CD4-positive, CD25-positive, alpha-beta regulatory T cell (primary cell): Measurements from ENCODE around the gene ADAMTSL3. TPM values are rescaled to one million over a fixed set of nuclear protein-coding genes. Genes with fewer than 3 reads are reported as not detected.

Experiments used
- ATAC-seq, 2 donors: fragments of 150-1000 bp; cut with Tn5 transposase; one replicate each; pipeline ENCODE4 v1.10.0; 2021; ENCODE audit warnings: low read depth in 2 of 2, moderate number of reproducible peaks in 2 of 2, moderate library complexity in 1 of 2
- DNase-seq, 3 donors: peaks; one replicate each; pipeline versions ENCODE4 v3.0.0 to v3.0.0-alpha.2; 2012 to 2022; ENCODE audit warnings: mixed read lengths in 1 of 3
- H3K27ac ChIP-seq: one replicate; pipeline ENCODE4 v1.7.0; 2013; ENCODE audit warnings: mild to moderate bottlenecking, low read length; ENCODE audit not compliant: insufficient read depth, poor library complexity, severe bottlenecking
- H3K27me3 ChIP-seq: one replicate; pipeline ENCODE4 v1.7.0; 2013; ENCODE audit warnings: low read length; ENCODE audit not compliant: control insufficient read depth, insufficient read depth
- H3K36me3 ChIP-seq: one replicate; pipeline ENCODE4 v1.7.0; 2013; ENCODE audit warnings: mild to moderate bottlenecking, low read length, moderate library complexity; ENCODE audit not compliant: control insufficient read depth, insufficient read depth
- H3K4me1 ChIP-seq: 2 replicates; pipeline ENCODE4 v1.7.0; 2013; ENCODE audit warnings: mild to moderate bottlenecking, low read length; ENCODE audit not compliant: insufficient read depth, control insufficient read depth, poor library complexity, severe bottlenecking
- H3K4me3 ChIP-seq: one replicate; pipeline ENCODE4 v1.7.0; 2013; ENCODE audit warnings: low read depth, mild to moderate bottlenecking, low read length, moderate library complexity
- H3K9me3 ChIP-seq, 2 experiments: 1 replicate in 1 of 2; 2 replicates in 1 of 2; pipeline ENCODE4 v1.7.0; 2013; ENCODE audit warnings: low read length in 2 of 2, mild to moderate bottlenecking in 1 of 2, moderate library complexity in 1 of 2; ENCODE audit not compliant: control insufficient read depth in 2 of 2
- H3K27ac Mint-ChIP-seq, 3 donors: one replicate each; pipeline ENCODE4 v1.8.0; 2020 to 2022; ENCODE audit warnings: mild to moderate bottlenecking in 3 of 3, mixed read lengths in 3 of 3, moderate library complexity in 2 of 3
- H3K27me3 Mint-ChIP-seq: one replicate; pipeline ENCODE4 v1.8.0; 2022; ENCODE audit warnings: mild to moderate bottlenecking, mixed read lengths
- H3K36me3 Mint-ChIP-seq: one replicate; pipeline ENCODE4 v1.8.0; 2020; ENCODE audit warnings: mixed read lengths
- H3K4me1 Mint-ChIP-seq, 4 donors: one replicate each; pipeline ENCODE4 v1.8.0; 2020 to 2022; ENCODE audit warnings: mixed read lengths in 4 of 4, mild to moderate bottlenecking in 1 of 4
- H3K4me3 Mint-ChIP-seq, 4 donors: one replicate each; pipeline ENCODE4 v1.8.0; 2020 to 2022; ENCODE audit warnings: mild to moderate bottlenecking in 4 of 4, mixed read lengths in 4 of 4, moderate library complexity in 3 of 4
- H3K9me3 Mint-ChIP-seq, 7 donors: one replicate each; pipeline ENCODE4 v1.8.0; 2020 to 2022; ENCODE audit warnings: mixed read lengths in 7 of 7, mild to moderate bottlenecking in 3 of 7, moderate library complexity in 2 of 7
- polyA plus RNA-seq, 4 donors: library from polyadenylated mRNA; unstranded; fragments of 300-500 nt; fragmentation: Illumina TruSeq; gene quantifications; one replicate each; pipeline ENCODE4 v1.2.3, GENCODE V29; 2021
- total RNA-seq: library from RNA; stranded (reverse); gene quantifications from one replicate; pipeline ENCODE4 v1.2.3, GENCODE V29; 2022

ADAMTSL3 gene
- total and polyA plus RNA-seq, 5 donors from 2014 or later: not detected

DNA sequence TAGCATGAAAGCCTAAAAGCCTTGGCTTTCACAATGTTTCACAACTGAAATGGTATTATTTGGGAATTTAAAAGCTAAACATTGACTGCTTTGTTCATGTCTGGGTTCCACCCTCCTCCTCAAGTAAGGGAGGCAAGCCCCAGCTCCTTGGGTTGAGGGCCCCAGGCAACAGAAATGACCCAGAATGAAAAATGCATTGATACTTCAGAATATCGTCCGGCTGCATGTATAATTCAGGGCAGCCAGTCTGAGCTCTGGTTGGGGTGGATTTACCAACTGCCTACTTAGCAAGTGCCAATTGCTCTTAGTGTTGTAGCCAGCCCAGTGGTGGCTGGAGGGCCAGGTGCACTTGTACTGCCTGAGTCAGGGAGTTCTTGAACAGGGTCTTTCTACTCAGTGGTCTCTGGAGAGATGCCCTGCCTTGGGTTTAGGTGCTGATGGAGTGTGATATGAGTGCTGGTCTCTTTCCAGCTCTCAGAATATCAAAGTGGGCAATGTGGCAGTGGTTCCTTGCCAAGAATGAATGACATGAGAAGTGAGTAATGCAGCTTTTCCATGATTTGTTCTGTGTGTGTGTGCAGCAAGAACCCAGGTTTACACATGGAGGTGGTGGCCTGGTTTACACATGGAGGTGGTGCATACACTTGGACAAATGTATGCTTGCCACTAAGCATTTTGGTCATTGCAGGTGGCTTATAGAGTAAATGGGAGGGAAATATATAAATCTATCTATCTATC, 40.9 kb upstream of the ADAMTSL3 start:
- ATAC-seq (no peak), DNase-seq (no peak)
- H3K9me3 ChIP-seq: no peaks in the 10 kb centered on the region
- Mint-ChIP-seq H3K4me3 (no peak overlapping the region), H3K4me1 (no peaks in the 10 kb centered on the region), H3K27me3 (peaks cover 12% of the 10 kb centered on the region), H3K9me3 (peaks cover 0 to 3% (median 0%) of the 10 kb centered on the region in 7 donors), H3K36me3 (no peaks in the 10 kb centered on the region), H3K27ac (no peak overlapping the region)
- H3K36me3 ChIP-seq: no peaks in the 10 kb centered on the region
- no peak overlapping the region for H3K27ac ChIP-seq
- H3K4me1 ChIP-seq: no peaks in the 10 kb centered on the region
- H3K27me3 ChIP-seq: no peaks in the 10 kb centered on the region
- H3K4me3 ChIP-seq: no peak overlapping the region

- DNase-seq (no peak), ATAC-seq (no peak)
- Histone ChIP-seq H3K9me3 (no peaks in the 10 kb centered on the region), H3K27me3 (no peaks in the 10 kb centered on the region), H3K4me1 (no peaks in the 10 kb centered on the region), H3K36me3 (no peaks in the 10 kb centered on the region), H3K4me3 (no peak overlapping the region), H3K27ac (no peak overlapping the region)
- H3K4me3 Mint-ChIP-seq: no peak overlapping the region
- no peak overlapping the region for H3K27ac Mint-ChIP-seq
- H3K36me3 Mint-ChIP-seq: no peaks in the 10 kb centered on the region
- H3K9me3 Mint-ChIP-seq: peaks cover 0 to 3% (median 0%) of the 10 kb centered on the region in 7 donors
- H3K27me3 Mint-ChIP-seq: peaks cover 10% of the 10 kb centered on the region
- no peaks in the 10 kb centered on the region for H3K4me1 Mint-ChIP-seq
Observed at GRCh38 chr15:83613714-83614113, 40.2 kb upstream of the ADAMTSL3 start.

DNA sequence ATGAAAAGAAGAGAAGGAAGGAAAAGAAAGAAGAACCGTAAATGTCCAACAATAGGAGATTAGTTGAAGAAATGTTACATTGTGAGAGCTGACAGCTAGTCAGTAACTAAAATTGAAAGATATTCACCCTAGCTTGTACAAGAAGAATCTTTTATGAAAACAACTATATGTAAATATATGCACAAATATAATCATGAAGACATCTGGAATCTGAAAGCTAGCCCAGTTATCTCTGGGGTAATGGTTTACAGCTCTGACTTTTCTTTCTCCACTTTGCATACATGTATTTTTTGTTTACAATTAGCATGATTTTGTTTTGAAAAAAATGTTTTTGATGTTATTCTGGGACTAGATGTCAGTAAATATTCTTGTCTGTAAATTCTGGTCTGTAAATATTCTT, 37.1 kb upstream of the ADAMTSL3 start:
- H3K4me1 ChIP-seq: no peaks in the 10 kb centered on the region
- H3K9me3 ChIP-seq: no peaks in the 10 kb centered on the region
- H3K4me1 Mint-ChIP-seq: no peaks in the 10 kb centered on the region
- H3K9me3 Mint-ChIP-seq: peaks cover 0 to 3% (median 0%) of the 10 kb centered on the region in 7 donors
- no peak overlapping the region for H3K4me3 ChIP-seq
- ATAC-seq: no peak
- H3K27ac ChIP-seq: no peak overlapping the region
- no peak for DNase-seq
- H3K4me3 Mint-ChIP-seq: no peak overlapping the region
- H3K27ac Mint-ChIP-seq: no peak overlapping the region
- H3K27me3 ChIP-seq: no peaks in the 10 kb centered on the region
- no peaks in the 10 kb centered on the region for H3K36me3 Mint-ChIP-seq
- no peaks in the 10 kb centered on the region for H3K36me3 ChIP-seq
- H3K27me3 Mint-ChIP-seq: peaks cover 6% of the 10 kb centered on the region

- Histone ChIP-seq H3K27me3 (no peaks in the 10 kb centered on the region), H3K4me3 (no peak overlapping the region), H3K9me3 (no peaks in the 10 kb centered on the region), H3K27ac (no peak overlapping the region), H3K36me3 (no peaks in the 10 kb centered on the region), H3K4me1 (no peaks in the 10 kb centered on the region)
- Mint-ChIP-seq H3K27ac (no peak overlapping the region), H3K36me3 (no peaks in the 10 kb centered on the region), H3K27me3 (no peaks in the 10 kb centered on the region), H3K4me3 (no peak overlapping the region), H3K4me1 (no peaks in the 10 kb centered on the region), H3K9me3 (peaks cover 0 to 4% (median 0%) of the 10 kb centered on the region in 7 donors)
- DNase-seq (no peak), ATAC-seq (no peak)
Observed at GRCh38 chr15:83626171-83626802, 27.6 kb upstream of the ADAMTSL3 start.

GRCh38 chr15:83631534-83631933, 22.4 kb upstream of the ADAMTSL3 start:
- Histone ChIP-seq H3K36me3 (no peaks in the 10 kb centered on the region), H3K4me1 (no peaks in the 10 kb centered on the region), H3K4me3 (no peak overlapping the region), H3K9me3 (no peaks in the 10 kb centered on the region), H3K27me3 (no peaks in the 10 kb centered on the region), H3K27ac (no peak overlapping the region)
- ATAC-seq: no peak
- H3K27ac Mint-ChIP-seq: no peak overlapping the region
- no peaks in the 10 kb centered on the region for H3K36me3 Mint-ChIP-seq
- H3K4me3 Mint-ChIP-seq: no peak overlapping the region
- no peaks in the 10 kb centered on the region for H3K4me1 Mint-ChIP-seq
- peaks cover 0 to 4% (median 2%) of the 10 kb centered on the region in 7 donors for H3K9me3 Mint-ChIP-seq
- DNase-seq: no peak
- H3K27me3 Mint-ChIP-seq: no peaks in the 10 kb centered on the region

DNA sequence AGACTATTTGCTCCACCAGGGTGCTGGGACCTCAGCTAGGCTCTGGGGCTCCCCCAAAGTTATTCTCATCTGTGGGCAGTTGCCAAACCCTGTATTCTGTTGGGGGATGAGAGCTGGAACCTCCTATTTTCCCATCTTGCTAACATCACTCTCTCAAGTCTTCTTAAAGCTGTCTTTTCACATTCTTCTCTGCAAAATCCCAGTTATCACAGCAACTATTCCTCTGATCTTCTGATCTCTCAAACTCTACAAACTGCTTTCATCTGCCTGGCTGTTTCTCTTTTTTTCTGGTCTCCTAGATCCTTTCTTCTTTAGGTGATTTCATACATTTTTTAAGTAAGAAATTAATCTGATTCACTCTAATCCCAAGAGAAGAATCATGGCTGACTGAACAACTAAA, 10.7 kb upstream of the ADAMTSL3 start:
- H3K36me3 Mint-ChIP-seq: no peaks in the 10 kb centered on the region
- Histone ChIP-seq H3K9me3 (peaks cover 0 to 5% of the 10 kb centered on the region in 2 experiments), H3K4me3 (no peak overlapping the region), H3K4me1 (no peaks in the 10 kb centered on the region), H3K27ac (no peak overlapping the region), H3K27me3 (no peaks in the 10 kb centered on the region), H3K36me3 (no peaks in the 10 kb centered on the region)
- H3K27me3 Mint-ChIP-seq: no peaks in the 10 kb centered on the region
- no peaks in the 10 kb centered on the region for H3K4me1 Mint-ChIP-seq
- no peak overlapping the region for H3K27ac Mint-ChIP-seq
- peaks cover 1 to 18% (median 10%) of the 10 kb centered on the region in 7 donors for H3K9me3 Mint-ChIP-seq
- H3K4me3 Mint-ChIP-seq: no peak overlapping the region
- DNase-seq: no peak
- ATAC-seq: no peak

- H3K36me3 ChIP-seq: no peaks in the 10 kb centered on the region
- ATAC-seq (no peak), DNase-seq (no peak)
- no peak overlapping the region for H3K27ac ChIP-seq
- Mint-ChIP-seq H3K4me3 (no peak overlapping the region), H3K36me3 (no peaks in the 10 kb centered on the region), H3K4me1 (no peaks in the 10 kb centered on the region), H3K27ac (no peak overlapping the region), H3K9me3 (peaks cover 1 to 18% (median 7%) of the 10 kb centered on the region in 7 donors), H3K27me3 (no peaks in the 10 kb centered on the region)
- H3K4me1 ChIP-seq: no peaks in the 10 kb centered on the region
- H3K9me3 ChIP-seq: peaks cover 0 to 5% of the 10 kb centered on the region in 2 experiments
- no peak overlapping the region for H3K4me3 ChIP-seq
- H3K27me3 ChIP-seq: no peaks in the 10 kb centered on the region
Observed at GRCh38 chr15:83644439-83644838, 9.5 kb upstream of the ADAMTSL3 start.

DNA sequence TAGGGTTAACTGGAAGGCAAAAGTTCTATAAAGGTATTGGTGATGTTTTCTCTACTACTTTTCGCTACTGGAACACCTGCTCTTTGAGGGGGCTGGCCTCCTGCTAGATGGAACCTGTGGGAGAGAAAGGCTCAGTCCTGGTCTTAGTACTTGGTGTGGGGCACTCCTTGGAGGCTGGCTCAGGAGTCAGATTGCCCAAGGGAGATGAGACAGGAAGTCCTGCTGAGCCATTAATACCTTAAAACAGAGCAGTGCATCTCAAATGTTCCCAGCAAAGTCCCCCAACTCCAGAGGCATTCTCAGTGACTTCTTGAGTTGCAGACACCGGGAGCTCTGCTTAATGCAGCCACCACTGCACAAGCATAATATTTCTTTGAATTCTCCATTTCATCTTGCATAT, 3.1 kb upstream of the ADAMTSL3 start:
- Mint-ChIP-seq H3K36me3 (no peaks in the 10 kb centered on the region), H3K9me3 (peaks cover 0 to 4% (median 0%) of the 10 kb centered on the region in 7 donors), H3K4me3 (no peak overlapping the region), H3K27ac (no peak overlapping the region), H3K27me3 (peaks cover 22% of the 10 kb centered on the region), H3K4me1 (no peaks in the 10 kb centered on the region)
- H3K27me3 ChIP-seq: peaks cover 4% of the 10 kb centered on the region
- no peaks in the 10 kb centered on the region for H3K4me1 ChIP-seq
- ATAC-seq (no peak), DNase-seq (no peak)
- no peaks in the 10 kb centered on the region for H3K36me3 ChIP-seq
- H3K4me3 ChIP-seq: no peak overlapping the region
- no peaks in the 10 kb centered on the region for H3K9me3 ChIP-seq
- no peak overlapping the region for H3K27ac ChIP-seq
